DND-41 (cell line): Measurements from ENCODE around the gene MAP3K6.
A peak's percentile ranks its signal among the peaks of the same experiment; 100 is the strongest.

Source experiments
- EZH2 ChIP-seq: IDR thresholded peaks from 3 replicates; pipeline ENCODE4 v1.6.1; 2012; ENCODE audit warnings: borderline replicate concordance, low read depth, mild to moderate bottlenecking, moderate library complexity, low read length, inconsistent platforms; ENCODE audit not compliant: severe bottlenecking
- TF ChIP-seq, protein P1 (sequence below): IDR thresholded peaks from 2 replicates; pipeline ENCODE4 v1.5.1; 2012; ENCODE audit warnings: borderline replicate concordance, low read length, moderate library complexity, mild to moderate bottlenecking; ENCODE audit not compliant: poor library complexity, severe bottlenecking; ENCODE audit errors: extremely low read depth

- TF ChIP-seq, protein P1, sequence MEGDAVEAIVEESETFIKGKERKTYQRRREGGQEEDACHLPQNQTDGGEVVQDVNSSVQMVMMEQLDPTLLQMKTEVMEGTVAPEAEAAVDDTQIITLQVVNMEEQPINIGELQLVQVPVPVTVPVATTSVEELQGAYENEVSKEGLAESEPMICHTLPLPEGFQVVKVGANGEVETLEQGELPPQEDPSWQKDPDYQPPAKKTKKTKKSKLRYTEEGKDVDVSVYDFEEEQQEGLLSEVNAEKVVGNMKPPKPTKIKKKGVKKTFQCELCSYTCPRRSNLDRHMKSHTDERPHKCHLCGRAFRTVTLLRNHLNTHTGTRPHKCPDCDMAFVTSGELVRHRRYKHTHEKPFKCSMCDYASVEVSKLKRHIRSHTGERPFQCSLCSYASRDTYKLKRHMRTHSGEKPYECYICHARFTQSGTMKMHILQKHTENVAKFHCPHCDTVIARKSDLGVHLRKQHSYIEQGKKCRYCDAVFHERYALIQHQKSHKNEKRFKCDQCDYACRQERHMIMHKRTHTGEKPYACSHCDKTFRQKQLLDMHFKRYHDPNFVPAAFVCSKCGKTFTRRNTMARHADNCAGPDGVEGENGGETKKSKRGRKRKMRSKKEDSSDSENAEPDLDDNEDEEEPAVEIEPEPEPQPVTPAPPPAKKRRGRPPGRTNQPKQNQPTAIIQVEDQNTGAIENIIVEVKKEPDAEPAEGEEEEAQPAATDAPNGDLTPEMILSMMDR = no peak
- peak; percentile 35 for TF ChIP-seq EZH2
These were observed 699 bp downstream of the MAP3K6 start for GRCh38 chr1:27366113-27366410.
